Fibroblast of lung (primary cell): ENCODE results near the gene CRYBA2. TPM values are rescaled to one million over a fixed set of nuclear protein-coding genes. Genes with fewer than 3 reads are reported as not detected.

Experiments used
- DNase-seq, 2 donors: peaks; one replicate each; pipeline versions ENCODE4 v3.0.0 to v3.0.0-alpha.2; 2010; ENCODE audit warnings: low read depth in 2 of 2
- H2AFZ ChIP-seq: 2 replicates; pipeline ENCODE4 v1.5.1; 2012; ENCODE audit warnings: low read length, control low read depth, inconsistent platforms
- H3K27ac ChIP-seq: 2 replicates; pipeline ENCODE4 v1.5.1; 2011; ENCODE audit warnings: low read length, control low read depth; ENCODE audit not compliant: insufficient read depth
- H3K27me3 ChIP-seq: 2 replicates; pipeline ENCODE4 v1.5.1; 2011; ENCODE audit warnings: mild to moderate bottlenecking, low read length; ENCODE audit not compliant: control insufficient read depth, insufficient read depth
- H3K36me3 ChIP-seq: 2 replicates; pipeline ENCODE4 v1.5.1; 2011; ENCODE audit warnings: low read length; ENCODE audit not compliant: control insufficient read depth, insufficient read depth
- H3K4me1 ChIP-seq: 2 replicates; pipeline ENCODE4 v1.5.1; 2011; ENCODE audit warnings: low read length; ENCODE audit not compliant: control insufficient read depth, insufficient read depth; ENCODE audit errors: extremely low read depth
- H3K4me2 ChIP-seq: 2 replicates; pipeline ENCODE4 v1.5.1; 2011; ENCODE audit warnings: low read length, control low read depth; ENCODE audit not compliant: insufficient read depth; ENCODE audit errors: extremely low read depth
- H3K4me3 ChIP-seq, 4 experiments: fragments of 200-600 bp in 1 of 4; sonication (generic) in 1 of 4; replicated peaks in 1 of 4; 2 replicates each; pipeline ENCODE4 v1.5.1; 2011 to 2016; ENCODE audit warnings: low read length in 4 of 4, low read depth in 3 of 4, mild to moderate bottlenecking in 3 of 4, control low read depth in 2 of 4, inconsistent platforms in 1 of 4, mixed read lengths in 1 of 4; ENCODE audit not compliant: insufficient read depth in 1 of 4; ENCODE audit errors: control extremely low read depth in 1 of 4
- H3K79me2 ChIP-seq: 2 replicates; pipeline ENCODE4 v1.5.1; 2012; ENCODE audit warnings: mild to moderate bottlenecking, low read length, inconsistent platforms; ENCODE audit not compliant: control insufficient read depth, insufficient read depth
- H3K9ac ChIP-seq: 2 replicates; pipeline ENCODE4 v1.5.1; 2011; ENCODE audit warnings: mild to moderate bottlenecking, low read length, control low read depth; ENCODE audit not compliant: insufficient read depth
- H3K9me3 ChIP-seq: 2 replicates; pipeline ENCODE4 v1.5.1; 2012; ENCODE audit warnings: low read depth, low read length; ENCODE audit not compliant: control insufficient read depth, insufficient read depth
- H4K20me1 ChIP-seq: 2 replicates; pipeline ENCODE4 v1.5.1; 2011; ENCODE audit warnings: low read length; ENCODE audit not compliant: control insufficient read depth, insufficient read depth; ENCODE audit errors: extremely low read depth
- CTCF ChIP-seq, 2 donors: IDR thresholded peaks in 1 of 2; conservative IDR thresholded peaks in 1 of 2; 1 replicate in 1 of 2; 2 replicates in 1 of 2; pipeline ENCODE4 v1.5.1; 2011 to 2012; ENCODE audit warnings: low read length in 2 of 2, control low read depth in 1 of 2, inconsistent platforms in 1 of 2, low read depth in 1 of 2, mild to moderate bottlenecking in 1 of 2
- EZH2 ChIP-seq: IDR thresholded peaks from 2 replicates; pipeline ENCODE4 v1.5.1; 2012; ENCODE audit warnings: low read length, control low read depth, mild to moderate bottlenecking; ENCODE audit errors: missing control alignments
- polyA plus RNA-seq, 2 donors: library from polyadenylated mRNA; depleted of rRNA in 1 of 2; stranded (reverse) in 1 of 2; unstranded in 1 of 2; fragments of >200 nt; gene quantifications; 2 replicates each; pipeline ENCODE4 v1.2.1, GENCODE V29; 2011 to 2012; ENCODE audit warnings: missing spikeins in 1 of 2
- total RNA-seq: library from RNA; depleted of rRNA; stranded (reverse); fragments of >200 nt; gene quantifications from 2 replicates; pipeline ENCODE4 v1.2.1, GENCODE V29; 2014

The CRYBA2 gene
- total and polyA plus RNA-seq, 2 donors (not counting 1 experiment from before 2014, with no cell fraction given), result not detected

DNA sequence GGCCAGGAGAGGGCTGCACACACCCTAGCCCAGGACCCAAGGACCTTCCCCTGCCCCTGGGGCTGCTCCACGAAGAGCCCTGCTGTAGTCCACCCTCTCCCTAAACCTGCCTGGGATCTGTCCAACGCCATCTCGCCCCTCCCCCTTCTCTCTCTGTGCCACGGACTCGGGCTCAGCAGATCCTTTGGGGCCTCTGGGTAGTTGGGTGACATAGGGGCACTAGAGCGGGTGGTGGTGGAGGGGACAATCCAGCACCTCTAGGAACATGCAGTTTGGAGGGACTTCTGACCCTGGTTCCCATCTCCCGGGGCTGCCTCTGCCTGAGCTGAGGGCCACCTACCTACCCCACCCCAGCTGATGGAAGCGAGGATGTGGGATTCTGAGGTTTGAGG, 7.3 kb upstream of the CRYBA2 start:
- TF ChIP-seq CTCF (conservative IDR thresholded peaks at IDR 0.05 in 1 of 2, IDR thresholded peaks at IDR 0.05 in 1 of 2; ENCODE audit: low read depth in 1 of 2, low read length in 2 of 2) (no peak), EZH2 (no peak)
- Histone ChIP-seq H3K9me3 (no peaks in the 10 kb centered on the region), H4K20me1 (no peaks in the 10 kb centered on the region), H3K9ac (no peak overlapping the region), H3K4me3 (no peak overlapping the region), H3K27me3 (peaks cover 65% of the 10 kb centered on the region), H3K4me1 (no peaks in the 10 kb centered on the region), H2AFZ (no peak overlapping the region), H3K4me2 (no peak overlapping the region), H3K36me3 (no peaks in the 10 kb centered on the region), H3K79me2 (no peaks in the 10 kb centered on the region), H3K27ac (no peak overlapping the region)
- no peak for DNase-seq

DNA sequence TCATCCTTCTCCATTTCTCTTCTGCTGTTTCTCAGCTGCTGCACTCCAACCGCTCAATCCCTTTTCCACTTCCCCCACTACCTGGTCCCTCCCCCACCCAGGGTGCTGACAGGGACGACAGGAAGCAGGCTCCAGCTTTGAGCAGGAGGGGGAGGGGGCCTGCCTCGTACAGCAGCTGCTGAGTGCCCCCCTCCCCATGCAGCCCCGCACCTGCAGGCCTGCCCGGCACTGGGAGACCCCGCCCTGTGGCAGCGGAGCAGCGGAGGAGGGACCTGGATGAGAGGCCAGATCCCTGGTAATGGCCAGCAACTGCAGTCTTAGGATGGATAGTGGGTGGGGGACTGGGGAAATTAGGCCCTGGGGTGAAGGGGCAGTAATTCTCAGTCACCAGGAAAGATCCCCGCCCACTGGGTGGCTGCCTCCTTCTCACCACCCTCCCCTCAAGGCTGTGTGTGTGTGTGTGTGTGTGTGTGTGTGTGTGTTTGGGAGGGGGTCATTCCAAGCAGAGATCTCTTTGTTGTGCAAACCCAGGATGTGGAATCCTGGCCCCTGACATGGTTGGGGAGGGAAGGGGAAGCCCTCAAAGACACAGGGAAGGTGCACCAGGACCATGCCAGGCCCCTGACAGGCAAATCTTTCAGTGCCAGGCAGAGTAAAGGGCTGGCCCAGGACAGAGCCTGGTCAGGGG, 6.8 kb upstream of the CRYBA2 start:
- no peaks in the 10 kb centered on the region for H3K9me3 ChIP-seq
- no peaks in the 10 kb centered on the region for H3K4me1 ChIP-seq
- no peaks in the 10 kb centered on the region for H4K20me1 ChIP-seq
- H3K4me2 ChIP-seq, result no peak overlapping the region
- H3K36me3 ChIP-seq, result no peaks in the 10 kb centered on the region
- no peak overlapping the region for H3K27ac ChIP-seq
- H2AFZ ChIP-seq, result no peak overlapping the region
- H3K79me2 ChIP-seq, result no peaks in the 10 kb centered on the region
- no peak for TF ChIP-seq CTCF (conservative IDR thresholded peaks at IDR 0.05 in 1 of 2, IDR thresholded peaks at IDR 0.05 in 1 of 2; ENCODE audit: low read depth in 1 of 2, low read length in 2 of 2)
- TF ChIP-seq EZH2, result no peak
- H3K27me3 ChIP-seq, result peaks cover 65% of the 10 kb centered on the region
- DNase-seq, result no peak
- no peak overlapping the region for H3K4me3 ChIP-seq
- H3K9ac ChIP-seq, result no peak overlapping the region

DNA sequence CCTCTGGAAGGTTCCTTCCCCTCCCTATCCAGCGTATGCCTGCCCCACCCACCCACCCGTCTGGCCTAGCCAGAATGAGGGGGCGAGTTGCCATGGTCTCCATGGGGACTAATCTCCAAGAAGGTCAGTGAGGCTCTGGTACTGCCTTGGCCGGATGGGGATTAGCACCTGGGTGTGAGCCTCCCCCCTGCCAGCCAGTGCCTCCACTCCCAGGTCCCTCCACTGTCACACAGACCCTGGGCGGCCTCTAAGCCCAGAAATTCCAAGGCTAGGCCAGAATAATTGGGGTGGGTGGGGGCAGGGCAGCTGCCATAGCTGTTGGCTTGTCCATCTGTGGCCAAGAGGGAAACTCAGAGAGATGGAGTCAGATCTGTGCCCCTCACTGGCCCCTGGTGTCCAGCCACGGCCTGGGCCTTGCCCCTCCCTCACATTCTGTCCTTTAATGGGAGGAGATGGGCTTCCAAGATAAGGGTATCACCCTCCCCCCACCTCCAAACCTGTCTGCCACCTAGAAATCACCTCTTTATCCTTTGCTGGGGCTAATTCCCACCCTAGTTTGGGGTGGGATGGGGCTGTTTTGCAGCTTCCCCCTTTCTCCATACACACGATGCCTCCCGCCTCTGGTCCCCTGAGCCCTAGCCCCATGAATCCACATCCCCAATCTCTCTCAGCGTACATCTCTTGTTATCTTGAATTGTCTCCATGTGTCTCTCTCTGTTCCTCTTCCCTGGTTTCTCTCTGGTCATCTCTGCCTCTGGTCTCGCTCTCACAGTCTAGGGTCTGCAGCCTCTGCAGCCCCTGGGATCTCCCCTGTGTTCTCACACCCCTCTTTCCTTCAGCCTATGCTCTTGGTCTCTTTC, 6.0 kb upstream of the CRYBA2 start:
- Histone ChIP-seq H4K20me1 (no peaks in the 10 kb centered on the region), H3K27ac (no peak overlapping the region), H3K4me1 (no peaks in the 10 kb centered on the region), H3K4me2 (no peak overlapping the region), H3K9ac (no peak overlapping the region), H3K27me3 (peaks cover 69% of the 10 kb centered on the region), H3K9me3 (no peaks in the 10 kb centered on the region), H3K36me3 (no peaks in the 10 kb centered on the region), H3K4me3 (no peak overlapping the region), H2AFZ (no peak overlapping the region), H3K79me2 (no peaks in the 10 kb centered on the region)
- TF ChIP-seq CTCF (conservative IDR thresholded peaks at IDR 0.05 in 1 of 2, IDR thresholded peaks at IDR 0.05 in 1 of 2; ENCODE audit: low read depth in 1 of 2, low read length in 2 of 2) (no peak), EZH2 (no peak)
- DNase-seq, result no peak
